ENCODE measurements around the gene ACBD6. TPM values are rescaled to one million over a fixed set of nuclear protein-coding genes. Genes with fewer than 3 reads are reported as not detected.

Gene ACBD6
- total and polyA plus RNA-seq, 4 donors, result 8.3 to 17.3 (median 14.0) TPM

DNA sequence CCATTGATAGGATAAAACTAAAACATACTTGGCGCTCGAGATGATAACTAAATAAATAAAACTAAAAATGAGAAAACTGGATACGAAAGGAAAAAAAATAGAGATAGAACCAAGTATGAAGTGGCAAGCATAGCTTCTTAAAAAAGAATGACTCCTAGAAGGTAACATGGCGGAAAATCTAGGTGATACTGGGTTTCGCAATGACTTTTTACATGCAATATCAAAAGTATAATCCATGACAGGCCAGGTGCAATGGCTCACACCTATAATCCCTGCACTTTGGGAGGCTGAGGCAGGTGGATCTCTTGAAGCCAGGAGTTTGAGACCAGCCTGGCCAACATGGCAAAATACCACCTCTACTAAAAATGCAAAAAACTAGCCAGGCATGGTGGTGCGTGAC is 70.7 kb downstream of the ACBD6 start:
- Histone ChIP-seq H3K4me3 (ENCODE audit: low read depth in 1 of 3, low read length in 3 of 3) (no peak overlapping the region), H3K36me3 (ENCODE audit: control insufficient read depth in 4 of 4, insufficient read depth in 3 of 4, low read depth in 1 of 4, low read length in 3 of 4) (no peaks in the 10 kb centered on the region), H3K9ac (ENCODE audit: low read depth in 1 of 2, low read length in 2 of 2) (no peak overlapping the region), H3K9me3 (ENCODE audit: control insufficient read depth in 4 of 4, low read length in 3 of 4) (no peaks in the 10 kb centered on the region), H3K27me3 (ENCODE audit: control insufficient read depth in 4 of 4, insufficient read depth in 4 of 4, low read length in 3 of 4) (no peaks in the 10 kb centered on the region), H3K4me1 (ENCODE audit: control insufficient read depth in 4 of 4, insufficient read depth in 4 of 4, low read length in 3 of 4) (peaks cover 0 to 1% (median 0%) of the 10 kb centered on the region in 4 donors), H3K27ac (ENCODE audit: low read depth in 1 of 2, low read length in 2 of 2) (no peak overlapping the region)
- DNase-seq (ENCODE audit: low spot score), result no peak
- 98% methylated on average over 6 of the region's 6 CpGs for WGBS
- no peak for TF ChIP-seq TAF1 (conservative IDR thresholded peaks at IDR 0.05)
- no peak for TF ChIP-seq SP1 (IDR thresholded peaks at IDR 0.05)
- TF ChIP-seq GABPA (IDR thresholded peaks at IDR 0.05 in 1 of 2, conservative IDR thresholded peaks at IDR 0.05 in 1 of 2), result no peak
- TF ChIP-seq HNF4G (IDR thresholded peaks at IDR 0.05), result no peak
- TF ChIP-seq RXRA (IDR thresholded peaks at IDR 0.05), result no peak
- TF ChIP-seq, protein P1, sequence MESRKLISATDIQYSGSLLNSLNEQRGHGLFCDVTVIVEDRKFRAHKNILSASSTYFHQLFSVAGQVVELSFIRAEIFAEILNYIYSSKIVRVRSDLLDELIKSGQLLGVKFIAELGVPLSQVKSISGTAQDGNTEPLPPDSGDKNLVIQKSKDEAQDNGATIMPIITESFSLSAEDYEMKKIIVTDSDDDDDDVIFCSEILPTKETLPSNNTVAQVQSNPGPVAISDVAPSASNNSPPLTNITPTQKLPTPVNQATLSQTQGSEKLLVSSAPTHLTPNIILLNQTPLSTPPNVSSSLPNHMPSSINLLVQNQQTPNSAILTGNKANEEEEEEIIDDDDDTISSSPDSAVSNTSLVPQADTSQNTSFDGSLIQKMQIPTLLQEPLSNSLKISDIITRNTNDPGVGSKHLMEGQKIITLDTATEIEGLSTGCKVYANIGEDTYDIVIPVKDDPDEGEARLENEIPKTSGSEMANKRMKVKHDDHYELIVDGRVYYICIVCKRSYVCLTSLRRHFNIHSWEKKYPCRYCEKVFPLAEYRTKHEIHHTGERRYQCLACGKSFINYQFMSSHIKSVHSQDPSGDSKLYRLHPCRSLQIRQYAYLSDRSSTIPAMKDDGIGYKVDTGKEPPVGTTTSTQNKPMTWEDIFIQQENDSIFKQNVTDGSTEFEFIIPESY (IDR thresholded peaks at IDR 0.05), result no peak
- no peak for TF ChIP-seq NR2F2 (IDR thresholded peaks at IDR 0.05)
- TF ChIP-seq, protein P2, sequence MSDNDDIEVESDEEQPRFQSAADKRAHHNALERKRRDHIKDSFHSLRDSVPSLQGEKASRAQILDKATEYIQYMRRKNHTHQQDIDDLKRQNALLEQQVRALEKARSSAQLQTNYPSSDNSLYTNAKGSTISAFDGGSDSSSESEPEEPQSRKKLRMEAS (IDR thresholded peaks at IDR 0.05), result no peak
- TF ChIP-seq, protein P3, sequence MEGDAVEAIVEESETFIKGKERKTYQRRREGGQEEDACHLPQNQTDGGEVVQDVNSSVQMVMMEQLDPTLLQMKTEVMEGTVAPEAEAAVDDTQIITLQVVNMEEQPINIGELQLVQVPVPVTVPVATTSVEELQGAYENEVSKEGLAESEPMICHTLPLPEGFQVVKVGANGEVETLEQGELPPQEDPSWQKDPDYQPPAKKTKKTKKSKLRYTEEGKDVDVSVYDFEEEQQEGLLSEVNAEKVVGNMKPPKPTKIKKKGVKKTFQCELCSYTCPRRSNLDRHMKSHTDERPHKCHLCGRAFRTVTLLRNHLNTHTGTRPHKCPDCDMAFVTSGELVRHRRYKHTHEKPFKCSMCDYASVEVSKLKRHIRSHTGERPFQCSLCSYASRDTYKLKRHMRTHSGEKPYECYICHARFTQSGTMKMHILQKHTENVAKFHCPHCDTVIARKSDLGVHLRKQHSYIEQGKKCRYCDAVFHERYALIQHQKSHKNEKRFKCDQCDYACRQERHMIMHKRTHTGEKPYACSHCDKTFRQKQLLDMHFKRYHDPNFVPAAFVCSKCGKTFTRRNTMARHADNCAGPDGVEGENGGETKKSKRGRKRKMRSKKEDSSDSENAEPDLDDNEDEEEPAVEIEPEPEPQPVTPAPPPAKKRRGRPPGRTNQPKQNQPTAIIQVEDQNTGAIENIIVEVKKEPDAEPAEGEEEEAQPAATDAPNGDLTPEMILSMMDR (IDR thresholded peaks at IDR 0.05; ENCODE audit: low read depth, low read length, missing input control), result no peak
- no peak for TF ChIP-seq YY1 (IDR thresholded peaks at IDR 0.05)
- no peak for TF ChIP-seq RAD21 (IDR thresholded peaks at IDR 0.05)
- TF ChIP-seq, protein P4, sequence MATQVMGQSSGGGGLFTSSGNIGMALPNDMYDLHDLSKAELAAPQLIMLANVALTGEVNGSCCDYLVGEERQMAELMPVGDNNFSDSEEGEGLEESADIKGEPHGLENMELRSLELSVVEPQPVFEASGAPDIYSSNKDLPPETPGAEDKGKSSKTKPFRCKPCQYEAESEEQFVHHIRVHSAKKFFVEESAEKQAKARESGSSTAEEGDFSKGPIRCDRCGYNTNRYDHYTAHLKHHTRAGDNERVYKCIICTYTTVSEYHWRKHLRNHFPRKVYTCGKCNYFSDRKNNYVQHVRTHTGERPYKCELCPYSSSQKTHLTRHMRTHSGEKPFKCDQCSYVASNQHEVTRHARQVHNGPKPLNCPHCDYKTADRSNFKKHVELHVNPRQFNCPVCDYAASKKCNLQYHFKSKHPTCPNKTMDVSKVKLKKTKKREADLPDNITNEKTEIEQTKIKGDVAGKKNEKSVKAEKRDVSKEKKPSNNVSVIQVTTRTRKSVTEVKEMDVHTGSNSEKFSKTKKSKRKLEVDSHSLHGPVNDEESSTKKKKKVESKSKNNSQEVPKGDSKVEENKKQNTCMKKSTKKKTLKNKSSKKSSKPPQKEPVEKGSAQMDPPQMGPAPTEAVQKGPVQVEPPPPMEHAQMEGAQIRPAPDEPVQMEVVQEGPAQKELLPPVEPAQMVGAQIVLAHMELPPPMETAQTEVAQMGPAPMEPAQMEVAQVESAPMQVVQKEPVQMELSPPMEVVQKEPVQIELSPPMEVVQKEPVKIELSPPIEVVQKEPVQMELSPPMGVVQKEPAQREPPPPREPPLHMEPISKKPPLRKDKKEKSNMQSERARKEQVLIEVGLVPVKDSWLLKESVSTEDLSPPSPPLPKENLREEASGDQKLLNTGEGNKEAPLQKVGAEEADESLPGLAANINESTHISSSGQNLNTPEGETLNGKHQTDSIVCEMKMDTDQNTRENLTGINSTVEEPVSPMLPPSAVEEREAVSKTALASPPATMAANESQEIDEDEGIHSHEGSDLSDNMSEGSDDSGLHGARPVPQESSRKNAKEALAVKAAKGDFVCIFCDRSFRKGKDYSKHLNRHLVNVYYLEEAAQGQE (IDR thresholded peaks at IDR 0.05), result no peak

DNA sequence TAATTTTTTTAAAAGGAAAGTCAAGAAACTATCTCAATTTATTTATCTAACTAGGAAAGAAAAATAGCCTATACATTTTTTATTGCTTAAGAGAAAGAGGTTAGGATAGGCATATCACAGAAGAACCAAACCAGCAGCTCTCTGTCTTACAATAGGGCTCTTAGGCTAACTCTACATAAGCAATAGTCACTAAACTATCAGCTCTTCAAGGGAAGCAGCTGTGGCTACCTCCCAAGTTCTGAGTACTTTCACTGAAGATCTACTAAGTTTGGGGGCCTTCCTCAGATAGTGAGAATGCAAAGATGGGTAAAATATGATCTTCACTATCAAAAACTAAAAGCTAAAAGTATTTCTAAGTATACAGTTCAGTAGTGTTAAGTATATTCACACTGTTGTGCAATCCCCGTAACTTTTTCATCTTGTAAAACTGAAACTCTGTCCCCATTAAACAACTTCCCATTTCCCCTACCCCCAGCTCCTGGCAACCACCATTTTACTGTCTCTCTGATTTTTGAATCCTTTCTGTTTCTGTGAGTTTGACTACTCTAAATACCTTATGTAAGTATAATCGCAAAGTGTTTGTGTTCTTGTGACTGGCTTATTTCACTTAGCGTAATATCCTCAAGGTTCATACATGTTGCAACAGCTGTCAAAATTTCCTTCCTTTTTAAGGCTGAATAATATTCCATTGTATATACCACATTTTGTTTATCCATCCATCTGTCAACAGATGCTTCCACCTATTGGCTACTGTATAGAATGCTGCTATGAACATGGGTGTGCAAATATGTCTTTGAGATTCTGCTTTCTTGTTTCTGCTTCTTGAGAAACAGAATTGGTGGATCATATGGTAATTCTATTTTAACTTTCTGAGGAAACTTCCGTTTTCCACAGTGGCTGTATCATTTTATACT is 73.3 kb downstream of the ACBD6 start:
- no peaks in the 10 kb centered on the region for H3K27me3 ChIP-seq (ENCODE audit: control insufficient read depth in 4 of 4, insufficient read depth in 4 of 4, low read length in 3 of 4)
- H3K4me3 ChIP-seq (ENCODE audit: low read depth in 1 of 3, low read length in 3 of 3), result no peak overlapping the region
- no peaks in the 10 kb centered on the region for H3K9me3 ChIP-seq (ENCODE audit: control insufficient read depth in 4 of 4, low read length in 3 of 4)
- H3K4me1 ChIP-seq (ENCODE audit: control insufficient read depth in 4 of 4, insufficient read depth in 4 of 4, low read length in 3 of 4), result peaks cover 0 to 1% (median 0%) of the 10 kb centered on the region in 4 donors
- no peaks in the 10 kb centered on the region for H3K36me3 ChIP-seq (ENCODE audit: control insufficient read depth in 4 of 4, insufficient read depth in 3 of 4, low read depth in 1 of 4, low read length in 3 of 4)
- no peak overlapping the region for H3K9ac ChIP-seq (ENCODE audit: low read depth in 1 of 2, low read length in 2 of 2)
- DNase-seq (ENCODE audit: low spot score), result no peak
- H3K27ac ChIP-seq (ENCODE audit: low read depth in 1 of 2, low read length in 2 of 2), result no peak overlapping the region
- 89% methylated on average over 4 of the region's 4 CpGs for WGBS
- TF ChIP-seq JUND (IDR thresholded peaks at IDR 0.05) (no peak), HNF4A (conservative IDR thresholded peaks at IDR 0.05) (no peak), NR2F2 (IDR thresholded peaks at IDR 0.05) (no peak), YY1 (IDR thresholded peaks at IDR 0.05) (no peak), GABPA (IDR thresholded peaks at IDR 0.05 in 1 of 2, conservative IDR thresholded peaks at IDR 0.05 in 1 of 2) (no peak), FOXA2 (IDR thresholded peaks at IDR 0.05) (no peak), TAF1 (conservative IDR thresholded peaks at IDR 0.05) (no peak), FOXA1 (IDR thresholded peaks at IDR 0.05) (no peak), HNF4G (IDR thresholded peaks at IDR 0.05) (no peak), EGR1 (IDR thresholded peaks at IDR 0.05; ENCODE audit: low read depth in 2 of 2) (no peak), RAD21 (IDR thresholded peaks at IDR 0.05) (no peak)
- TF ChIP-seq, protein P3 (IDR thresholded peaks at IDR 0.05; ENCODE audit: low read depth, low read length, missing input control), result no peak
- TF ChIP-seq, protein P5, sequence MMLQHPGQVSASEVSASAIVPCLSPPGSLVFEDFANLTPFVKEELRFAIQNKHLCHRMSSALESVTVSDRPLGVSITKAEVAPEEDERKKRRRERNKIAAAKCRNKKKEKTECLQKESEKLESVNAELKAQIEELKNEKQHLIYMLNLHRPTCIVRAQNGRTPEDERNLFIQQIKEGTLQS (IDR thresholded peaks at IDR 0.05), result no peak
- TF ChIP-seq, protein P2 (IDR thresholded peaks at IDR 0.05), result no peak

Data from liver (tissue), 9 donors.